Astrocyte (in vitro differentiated cells and primary cell): ENCODE data around the gene ZXDC.

ENCODE experiments used
- EZH2 ChIP-seq: IDR thresholded peaks from 2 replicates; pipeline ENCODE4 v1.6.1; 2012; ENCODE audit warnings: mild to moderate bottlenecking, low read length, inconsistent platforms; ENCODE audit not compliant: insufficient read depth
- TF ChIP-seq, protein P1 (sequence below): IDR thresholded peaks from 2 replicates; pipeline ENCODE4 v1.5.1; 2011; ENCODE audit warnings: low read depth, mild to moderate bottlenecking, inconsistent platforms, low read length, moderate library complexity; ENCODE audit not compliant: insufficient read depth

- TF ChIP-seq, protein P1, sequence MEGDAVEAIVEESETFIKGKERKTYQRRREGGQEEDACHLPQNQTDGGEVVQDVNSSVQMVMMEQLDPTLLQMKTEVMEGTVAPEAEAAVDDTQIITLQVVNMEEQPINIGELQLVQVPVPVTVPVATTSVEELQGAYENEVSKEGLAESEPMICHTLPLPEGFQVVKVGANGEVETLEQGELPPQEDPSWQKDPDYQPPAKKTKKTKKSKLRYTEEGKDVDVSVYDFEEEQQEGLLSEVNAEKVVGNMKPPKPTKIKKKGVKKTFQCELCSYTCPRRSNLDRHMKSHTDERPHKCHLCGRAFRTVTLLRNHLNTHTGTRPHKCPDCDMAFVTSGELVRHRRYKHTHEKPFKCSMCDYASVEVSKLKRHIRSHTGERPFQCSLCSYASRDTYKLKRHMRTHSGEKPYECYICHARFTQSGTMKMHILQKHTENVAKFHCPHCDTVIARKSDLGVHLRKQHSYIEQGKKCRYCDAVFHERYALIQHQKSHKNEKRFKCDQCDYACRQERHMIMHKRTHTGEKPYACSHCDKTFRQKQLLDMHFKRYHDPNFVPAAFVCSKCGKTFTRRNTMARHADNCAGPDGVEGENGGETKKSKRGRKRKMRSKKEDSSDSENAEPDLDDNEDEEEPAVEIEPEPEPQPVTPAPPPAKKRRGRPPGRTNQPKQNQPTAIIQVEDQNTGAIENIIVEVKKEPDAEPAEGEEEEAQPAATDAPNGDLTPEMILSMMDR, result no peak
- no peak for TF ChIP-seq EZH2
Measured at GRCh38 chr3:126454437-126455198, 21.1 kb downstream of the ZXDC start.
